PC-3 (cell line): ENCODE data around the gene STARD9.

Experiments used
- EZH2 ChIP-seq: fragments of 300-600 bp; sonication (generic); IDR thresholded peaks from one replicate; pipeline ENCODE4 v1.6.1; 2017; ENCODE audit warnings: antibody characterized with exemption, mild to moderate bottlenecking, low read length; ENCODE audit not compliant: unreplicated experiment
- TF ChIP-seq, protein P1 (sequence below): fragments of 300-600 bp; sonication (generic); conservative IDR thresholded peaks from 2 replicates; pipeline ENCODE4 v1.5.1; 2017; ENCODE audit warnings: antibody characterized with exemption, low read depth, mild to moderate bottlenecking, low read length

DNA sequence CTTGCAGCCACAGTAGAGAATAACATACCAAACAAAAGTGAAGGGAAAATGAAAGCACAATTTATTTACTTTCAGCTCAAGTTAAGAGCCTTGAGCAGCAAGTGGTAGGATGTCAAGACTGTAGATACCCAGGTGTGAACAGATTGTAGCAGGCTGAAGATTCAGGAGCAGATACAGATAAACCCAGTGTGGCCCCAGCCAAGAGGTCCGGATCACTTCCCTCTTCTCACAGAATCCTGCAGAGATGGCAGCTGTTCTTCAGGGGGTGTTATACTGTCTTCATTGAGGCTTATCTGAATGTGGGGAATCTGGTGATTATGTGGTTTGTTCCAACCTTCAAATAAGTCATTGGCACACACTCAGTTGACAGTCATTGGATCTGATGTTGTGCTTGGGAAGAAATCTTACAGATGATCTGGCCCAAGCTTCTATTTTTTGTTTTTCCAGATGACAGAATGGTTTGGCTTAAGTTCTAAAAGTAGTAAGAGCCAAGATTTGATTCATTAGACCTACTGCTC is 2.2 kb downstream of the STARD9 start:
- TF ChIP-seq, protein P1, sequence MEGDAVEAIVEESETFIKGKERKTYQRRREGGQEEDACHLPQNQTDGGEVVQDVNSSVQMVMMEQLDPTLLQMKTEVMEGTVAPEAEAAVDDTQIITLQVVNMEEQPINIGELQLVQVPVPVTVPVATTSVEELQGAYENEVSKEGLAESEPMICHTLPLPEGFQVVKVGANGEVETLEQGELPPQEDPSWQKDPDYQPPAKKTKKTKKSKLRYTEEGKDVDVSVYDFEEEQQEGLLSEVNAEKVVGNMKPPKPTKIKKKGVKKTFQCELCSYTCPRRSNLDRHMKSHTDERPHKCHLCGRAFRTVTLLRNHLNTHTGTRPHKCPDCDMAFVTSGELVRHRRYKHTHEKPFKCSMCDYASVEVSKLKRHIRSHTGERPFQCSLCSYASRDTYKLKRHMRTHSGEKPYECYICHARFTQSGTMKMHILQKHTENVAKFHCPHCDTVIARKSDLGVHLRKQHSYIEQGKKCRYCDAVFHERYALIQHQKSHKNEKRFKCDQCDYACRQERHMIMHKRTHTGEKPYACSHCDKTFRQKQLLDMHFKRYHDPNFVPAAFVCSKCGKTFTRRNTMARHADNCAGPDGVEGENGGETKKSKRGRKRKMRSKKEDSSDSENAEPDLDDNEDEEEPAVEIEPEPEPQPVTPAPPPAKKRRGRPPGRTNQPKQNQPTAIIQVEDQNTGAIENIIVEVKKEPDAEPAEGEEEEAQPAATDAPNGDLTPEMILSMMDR = no peak
- TF ChIP-seq EZH2 = no peak
